Stomach smooth muscle (tissue), 2 donors: Measurements from ENCODE around the gene ALK.

Experiments
- H3K27ac ChIP-seq: one replicate; pipeline ENCODE4 v1.7.0; 2013; ENCODE audit warnings: mild to moderate bottlenecking, low read length, inconsistent platforms
- H3K27me3 ChIP-seq, 2 donors: one replicate each; pipeline ENCODE4 v1.7.0; 2013; ENCODE audit warnings: low read length in 2 of 2; ENCODE audit not compliant: insufficient read depth in 2 of 2, control insufficient read depth in 1 of 2
- H3K36me3 ChIP-seq, 2 donors: one replicate each; pipeline ENCODE4 v1.7.0; 2013; ENCODE audit warnings: low read length in 2 of 2; ENCODE audit not compliant: control insufficient read depth in 2 of 2, insufficient read depth in 2 of 2
- H3K4me1 ChIP-seq: one replicate; pipeline ENCODE4 v1.7.0; 2013; ENCODE audit warnings: low read length; ENCODE audit not compliant: control insufficient read depth, insufficient read depth
- H3K4me3 ChIP-seq, 2 donors: one replicate each; pipeline ENCODE4 v1.7.0; 2013; ENCODE audit warnings: low read length in 2 of 2
- H3K9ac ChIP-seq, 2 donors: one replicate each; pipeline ENCODE4 v1.7.0; 2013; ENCODE audit warnings: low read length in 2 of 2, mild to moderate bottlenecking in 1 of 2
- H3K9me3 ChIP-seq, 2 donors: one replicate each; pipeline ENCODE4 v1.7.0; 2013; ENCODE audit warnings: low read length in 2 of 2; ENCODE audit not compliant: control insufficient read depth in 2 of 2
- donor health status: healthy.
- donor health status: Pancreatic carcinoma.

Gene ALK

DNA sequence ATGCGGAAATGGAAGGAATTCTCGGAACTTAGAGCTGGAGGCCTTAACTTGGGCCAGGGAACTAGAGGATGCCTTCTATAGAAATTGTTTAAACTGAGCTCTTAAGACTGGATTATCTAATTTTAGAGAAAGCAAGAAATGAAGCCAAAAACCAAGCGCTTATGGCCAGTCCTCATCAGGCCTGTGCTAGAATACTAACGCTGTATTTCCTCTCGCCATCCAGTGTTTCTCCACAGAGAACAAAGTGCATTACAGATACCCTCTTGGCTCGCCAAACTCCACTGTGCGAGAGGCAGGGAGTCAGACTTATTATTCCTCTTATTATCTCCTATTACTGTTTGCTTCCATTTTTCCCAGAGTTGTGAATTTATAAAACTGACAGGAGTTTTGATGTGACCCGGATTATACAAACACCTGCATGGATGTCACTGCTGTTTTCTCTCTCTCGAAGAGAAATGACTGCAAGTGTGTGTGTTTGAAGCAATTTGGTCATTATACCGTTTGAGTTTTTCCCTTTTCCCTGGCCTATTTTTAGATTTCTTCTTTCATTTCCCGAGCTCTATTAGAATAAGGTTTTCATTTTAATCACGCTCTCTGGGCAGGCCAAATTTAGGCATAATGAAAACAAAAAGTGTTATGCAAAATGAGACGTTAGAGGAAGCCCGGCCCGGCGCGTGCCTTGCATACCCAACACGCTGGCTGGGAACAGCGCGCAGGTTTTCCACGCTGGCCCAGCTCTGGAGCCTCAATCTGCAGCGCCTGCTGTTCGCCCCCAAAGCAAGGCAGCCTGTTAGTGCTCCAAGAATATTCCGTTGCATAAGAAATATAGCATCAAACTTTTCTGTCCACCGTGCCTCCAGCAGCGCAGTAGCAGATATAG is 103.3 kb downstream of the ALK start:
- Histone ChIP-seq H3K27ac (no peak overlapping the region), H3K4me1 (peaks cover 8% of the 10 kb centered on the region), H3K36me3 (no peaks in the 10 kb centered on the region), H3K9me3 (no peaks in the 10 kb centered on the region), H3K4me3 (no peak overlapping the region), H3K9ac (no peak overlapping the region), H3K27me3 (no peaks in the 10 kb centered on the region)

DNA sequence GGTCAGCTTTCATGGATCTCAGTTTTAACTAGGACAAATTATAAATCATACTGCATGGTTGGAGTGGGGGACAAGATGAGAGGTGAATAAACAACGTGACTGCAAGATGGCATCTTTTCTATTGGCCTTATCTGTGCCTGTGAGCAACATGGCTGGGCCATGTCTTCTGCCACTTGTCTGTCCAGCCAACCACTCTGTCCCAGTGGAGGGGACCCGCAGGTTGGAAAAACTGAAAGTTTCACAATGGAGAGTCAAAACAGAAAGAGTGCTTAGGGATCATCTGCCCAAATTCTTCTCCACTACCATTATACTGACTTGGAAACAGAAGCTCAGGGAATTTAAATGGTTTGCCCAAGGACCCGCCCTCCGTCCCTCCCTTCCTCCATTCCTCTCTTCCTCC is 104.1 kb downstream of the ALK start:
- H3K4me3 ChIP-seq, result no peak overlapping the region
- no peak overlapping the region for H3K27ac ChIP-seq
- peaks cover 8% of the 10 kb centered on the region for H3K4me1 ChIP-seq
- no peaks in the 10 kb centered on the region for H3K9me3 ChIP-seq
- no peaks in the 10 kb centered on the region for H3K36me3 ChIP-seq
- no peak overlapping the region for H3K9ac ChIP-seq
- H3K27me3 ChIP-seq, result no peaks in the 10 kb centered on the region

- no peaks in the 10 kb centered on the region for H3K36me3 ChIP-seq
- peaks cover 8% of the 10 kb centered on the region for H3K4me1 ChIP-seq
- no peak overlapping the region for H3K9ac ChIP-seq
- H3K27me3 ChIP-seq, result no peaks in the 10 kb centered on the region
- H3K9me3 ChIP-seq, result no peaks in the 10 kb centered on the region
- H3K27ac ChIP-seq, result no peak overlapping the region
- no peak overlapping the region for H3K4me3 ChIP-seq
Measured at GRCh38 chr2:29816651-29817050, 104.7 kb downstream of the ALK start.

GRCh38 chr2:29811378-29811777 is 110.0 kb downstream of the ALK start:
- Histone ChIP-seq H3K9ac (no peak overlapping the region), H3K36me3 (no peaks in the 10 kb centered on the region), H3K27ac (no peak overlapping the region), H3K4me3 (no peak overlapping the region), H3K27me3 (no peaks in the 10 kb centered on the region), H3K9me3 (no peaks in the 10 kb centered on the region), H3K4me1 (no peaks in the 10 kb centered on the region)

- no peaks in the 10 kb centered on the region for H3K9me3 ChIP-seq
- no peak overlapping the region for H3K27ac ChIP-seq
- H3K4me1 ChIP-seq, result no peaks in the 10 kb centered on the region
- H3K9ac ChIP-seq, result no peak overlapping the region
- no peaks in the 10 kb centered on the region for H3K27me3 ChIP-seq
- H3K4me3 ChIP-seq, result no peak overlapping the region
- H3K36me3 ChIP-seq, result no peaks in the 10 kb centered on the region
Measured at GRCh38 chr2:29810956-29811355, 110.4 kb downstream of the ALK start.

GRCh38 chr2:29808321-29808720 is 113.1 kb downstream of the ALK start:
- no peak overlapping the region for H3K4me3 ChIP-seq

DNA sequence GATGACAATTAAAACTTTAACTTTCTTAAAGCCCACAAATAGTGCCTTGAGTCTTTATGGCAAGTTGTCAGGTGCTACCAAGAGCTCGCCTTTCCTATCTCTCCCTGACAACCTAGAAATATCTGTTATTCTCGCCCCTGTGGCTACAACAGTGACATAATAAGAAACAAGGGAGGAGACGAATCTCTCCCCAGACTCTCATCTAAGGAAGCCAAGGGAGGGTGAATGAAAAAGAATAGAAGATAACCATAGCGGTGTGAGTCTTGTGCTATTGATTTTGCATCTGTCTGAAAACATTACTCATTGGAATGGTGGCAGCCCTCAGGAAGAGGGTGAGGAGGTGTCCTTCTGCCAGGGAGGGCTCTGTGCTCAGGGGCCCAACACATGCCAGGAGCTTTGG is 114.3 kb downstream of the ALK start:
- Histone ChIP-seq H3K9me3 (no peaks in the 10 kb centered on the region), H3K27me3 (no peaks in the 10 kb centered on the region), H3K4me1 (no peaks in the 10 kb centered on the region), H3K4me3 (no peak overlapping the region), H3K36me3 (no peaks in the 10 kb centered on the region), H3K9ac (no peak overlapping the region), H3K27ac (no peak overlapping the region)

More at GRCh38 chr2:29808321-29808720, 113.1 kb downstream of the ALK start:
- no peak overlapping the region for H3K27ac ChIP-seq
- no peaks in the 10 kb centered on the region for H3K27me3 ChIP-seq
- H3K36me3 ChIP-seq, result no peaks in the 10 kb centered on the region
- no peak overlapping the region for H3K9ac ChIP-seq
- H3K4me1 ChIP-seq, result no peaks in the 10 kb centered on the region
- H3K9me3 ChIP-seq, result no peaks in the 10 kb centered on the region

- no peaks in the 10 kb centered on the region for H3K4me1 ChIP-seq
- H3K27me3 ChIP-seq, result no peaks in the 10 kb centered on the region
- no peak overlapping the region for H3K9ac ChIP-seq
- no peaks in the 10 kb centered on the region for H3K36me3 ChIP-seq
- H3K4me3 ChIP-seq, result no peak overlapping the region
- no peaks in the 10 kb centered on the region for H3K9me3 ChIP-seq
- no peak overlapping the region for H3K27ac ChIP-seq
Measured at GRCh38 chr2:29806461-29806860, 114.9 kb downstream of the ALK start.

DNA sequence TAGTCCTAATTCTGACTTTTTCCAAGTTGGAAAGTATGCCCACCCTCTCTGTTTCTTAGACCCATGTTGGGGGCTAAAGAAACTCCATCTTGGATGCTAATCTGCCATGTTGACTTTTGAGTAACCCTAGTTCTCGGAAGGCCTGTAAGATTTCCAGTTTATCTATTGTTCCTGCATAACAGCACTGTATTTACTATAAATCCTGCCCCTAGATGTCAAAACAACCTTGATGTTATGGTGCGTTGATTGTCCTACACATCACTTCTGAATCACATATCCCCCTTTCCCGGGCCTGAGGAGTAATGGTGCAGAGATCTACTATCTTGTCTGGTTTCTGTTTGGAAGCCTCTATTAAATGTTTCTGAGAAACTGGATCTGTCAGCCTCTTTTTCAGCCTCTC is 116.7 kb downstream of the ALK start:
- no peaks in the 10 kb centered on the region for H3K4me1 ChIP-seq
- H3K4me3 ChIP-seq, result no peak overlapping the region
- H3K9me3 ChIP-seq, result no peaks in the 10 kb centered on the region
- peaks cover 0 to 4% of the 10 kb centered on the region in 2 donors for H3K27me3 ChIP-seq
- H3K36me3 ChIP-seq, result no peaks in the 10 kb centered on the region
- H3K9ac ChIP-seq, result no peak overlapping the region
- H3K27ac ChIP-seq, result no peak overlapping the region

DNA sequence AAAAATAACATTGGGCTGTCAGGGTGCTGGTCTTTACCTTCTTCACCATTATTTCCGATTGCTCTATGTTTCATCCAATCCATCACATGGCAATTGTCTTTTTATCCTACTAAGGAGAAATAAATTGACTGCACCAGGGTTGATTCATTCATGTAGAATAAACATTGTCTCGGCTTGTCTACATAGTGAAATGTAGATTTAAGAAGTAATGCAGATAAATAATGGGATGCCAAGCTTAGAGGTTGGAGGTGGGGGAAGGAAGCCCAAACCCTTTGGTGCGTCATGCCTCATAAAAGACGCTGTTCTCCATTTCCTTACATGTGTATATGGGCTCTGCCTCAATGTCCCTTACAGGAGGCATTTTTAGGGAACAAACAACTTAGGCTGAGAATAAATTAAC is 117.8 kb downstream of the ALK start:
- Histone ChIP-seq H3K27ac (no peak overlapping the region), H3K9me3 (no peaks in the 10 kb centered on the region), H3K4me3 (no peak overlapping the region), H3K4me1 (no peaks in the 10 kb centered on the region), H3K9ac (no peak overlapping the region), H3K36me3 (no peaks in the 10 kb centered on the region), H3K27me3 (peaks cover 0 to 4% of the 10 kb centered on the region in 2 donors)

DNA sequence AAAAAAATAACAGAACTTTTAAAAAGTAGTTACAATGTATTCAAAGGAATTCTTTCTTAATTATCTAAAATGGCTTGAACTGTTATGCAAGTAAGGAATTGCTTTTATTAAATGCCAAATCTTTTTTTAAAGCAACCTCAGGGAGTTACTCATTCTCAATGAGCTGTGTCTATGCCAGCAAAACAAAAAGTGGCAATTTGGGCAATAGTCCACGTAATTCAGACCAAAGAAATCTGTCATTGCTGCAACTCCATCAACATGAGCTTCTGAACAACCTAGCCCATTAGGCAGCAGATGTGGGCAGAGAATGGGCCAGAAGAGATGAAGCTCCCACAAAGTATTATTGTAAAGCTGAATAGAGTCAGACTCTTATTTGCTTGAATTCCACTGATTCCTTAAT is 118.4 kb downstream of the ALK start:
- Histone ChIP-seq H3K4me1 (no peaks in the 10 kb centered on the region), H3K27me3 (peaks cover 0 to 4% of the 10 kb centered on the region in 2 donors), H3K4me3 (no peak overlapping the region), H3K9me3 (no peaks in the 10 kb centered on the region), H3K27ac (no peak overlapping the region), H3K9ac (no peak overlapping the region), H3K36me3 (no peaks in the 10 kb centered on the region)
